ENCODE data around the gene DAZL.

The DAZL gene

GRCh38 chr3:16546186-16547010, 58.8 kb downstream of the DAZL start:
- H3K9ac ChIP-seq (ENCODE audit: low read depth in 1 of 2, low read length in 2 of 2), result no peak overlapping the region
- H3K4me1 ChIP-seq (ENCODE audit: control insufficient read depth in 1 of 2, insufficient read depth in 2 of 2, low read length in 2 of 2), result no peaks in the 10 kb centered on the region
- no peaks in the 10 kb centered on the region for H3K36me3 ChIP-seq (ENCODE audit: control insufficient read depth in 1 of 2, insufficient read depth in 2 of 2, low read length in 2 of 2)
- H3K4me3 ChIP-seq (ENCODE audit: low read depth in 1 of 2, low read length in 2 of 2), result no peak overlapping the region
- no peak overlapping the region for H3K27ac ChIP-seq (ENCODE audit: low read depth, low read length)
- no peaks in the 10 kb centered on the region for H3K9me3 ChIP-seq (ENCODE audit: control insufficient read depth in 1 of 2, low read length in 2 of 2)
- H3K27me3 ChIP-seq (ENCODE audit: control insufficient read depth in 1 of 2, insufficient read depth in 2 of 2, low read length in 2 of 2), result no peaks in the 10 kb centered on the region

- H3K27me3 ChIP-seq (ENCODE audit: control insufficient read depth in 1 of 2, insufficient read depth in 2 of 2, low read length in 2 of 2), result no peaks in the 10 kb centered on the region
- no peak overlapping the region for H3K27ac ChIP-seq (ENCODE audit: low read depth, low read length)
- no peak overlapping the region for H3K9ac ChIP-seq (ENCODE audit: low read depth in 1 of 2, low read length in 2 of 2)
- no peaks in the 10 kb centered on the region for H3K9me3 ChIP-seq (ENCODE audit: control insufficient read depth in 1 of 2, low read length in 2 of 2)
- H3K4me1 ChIP-seq (ENCODE audit: control insufficient read depth in 1 of 2, insufficient read depth in 2 of 2, low read length in 2 of 2), result no peaks in the 10 kb centered on the region
- no peaks in the 10 kb centered on the region for H3K36me3 ChIP-seq (ENCODE audit: control insufficient read depth in 1 of 2, insufficient read depth in 2 of 2, low read length in 2 of 2)
- no peak overlapping the region for H3K4me3 ChIP-seq (ENCODE audit: low read depth in 1 of 2, low read length in 2 of 2)
Measured at GRCh38 chr3:16545413-16546185, 59.6 kb downstream of the DAZL start.

GRCh38 chr3:16543242-16543864, 61.9 kb downstream of the DAZL start:
- no peak overlapping the region for H3K27ac ChIP-seq (ENCODE audit: low read depth, low read length)

GRCh38 chr3:16538507-16538906, 66.7 kb downstream of the DAZL start:
- no peaks in the 10 kb centered on the region for H3K9me3 ChIP-seq (ENCODE audit: control insufficient read depth in 1 of 2, low read length in 2 of 2)
- no peak overlapping the region for H3K9ac ChIP-seq (ENCODE audit: low read depth in 1 of 2, low read length in 2 of 2)
- no peak overlapping the region for H3K27ac ChIP-seq (ENCODE audit: low read depth, low read length)
- H3K27me3 ChIP-seq (ENCODE audit: control insufficient read depth in 1 of 2, insufficient read depth in 2 of 2, low read length in 2 of 2), result no peaks in the 10 kb centered on the region
- no peaks in the 10 kb centered on the region for H3K36me3 ChIP-seq (ENCODE audit: control insufficient read depth in 1 of 2, insufficient read depth in 2 of 2, low read length in 2 of 2)
- H3K4me3 ChIP-seq (ENCODE audit: low read depth in 1 of 2, low read length in 2 of 2), result no peak overlapping the region
- no peaks in the 10 kb centered on the region for H3K4me1 ChIP-seq (ENCODE audit: control insufficient read depth in 1 of 2, insufficient read depth in 2 of 2, low read length in 2 of 2)

More at GRCh38 chr3:16543242-16543864, 61.9 kb downstream of the DAZL start:
- no peak overlapping the region for H3K9ac ChIP-seq (ENCODE audit: low read depth in 1 of 2, low read length in 2 of 2)
- H3K4me3 ChIP-seq (ENCODE audit: low read depth in 1 of 2, low read length in 2 of 2), result no peak overlapping the region
- H3K36me3 ChIP-seq (ENCODE audit: control insufficient read depth in 1 of 2, insufficient read depth in 2 of 2, low read length in 2 of 2), result no peaks in the 10 kb centered on the region
- H3K27me3 ChIP-seq (ENCODE audit: control insufficient read depth in 1 of 2, insufficient read depth in 2 of 2, low read length in 2 of 2), result no peaks in the 10 kb centered on the region
- H3K9me3 ChIP-seq (ENCODE audit: control insufficient read depth in 1 of 2, low read length in 2 of 2), result no peaks in the 10 kb centered on the region
- no peaks in the 10 kb centered on the region for H3K4me1 ChIP-seq (ENCODE audit: control insufficient read depth in 1 of 2, insufficient read depth in 2 of 2, low read length in 2 of 2)

GRCh38 chr3:16536996-16537395, 68.2 kb downstream of the DAZL start:
- no peaks in the 10 kb centered on the region for H3K9me3 ChIP-seq (ENCODE audit: control insufficient read depth in 1 of 2, low read length in 2 of 2)
- H3K4me1 ChIP-seq (ENCODE audit: control insufficient read depth in 1 of 2, insufficient read depth in 2 of 2, low read length in 2 of 2), result no peaks in the 10 kb centered on the region
- no peak overlapping the region for H3K27ac ChIP-seq (ENCODE audit: low read depth, low read length)
- H3K9ac ChIP-seq (ENCODE audit: low read depth in 1 of 2, low read length in 2 of 2), result no peak overlapping the region
- no peaks in the 10 kb centered on the region for H3K27me3 ChIP-seq (ENCODE audit: control insufficient read depth in 1 of 2, insufficient read depth in 2 of 2, low read length in 2 of 2)
- H3K36me3 ChIP-seq (ENCODE audit: control insufficient read depth in 1 of 2, insufficient read depth in 2 of 2, low read length in 2 of 2), result no peaks in the 10 kb centered on the region
- H3K4me3 ChIP-seq (ENCODE audit: low read depth in 1 of 2, low read length in 2 of 2), result no peak overlapping the region

All from duodenal mucosa (tissue), 2 donors.